H1 (cell line): ENCODE measurements around the gene SLC18A3. TPM values are rescaled to one million over a fixed set of nuclear protein-coding genes. Genes with fewer than 3 reads are reported as not detected.

Experiments
- CTCF ChIA-PET: fragments of 300-600 bp; sonication (Branson Sonifier 250); formaldehyde crosslinking; loops from one replicate; lab custom pipeline; 2021; ENCODE audit not compliant: partially characterized antibody; lab: Charles Lee
- POLR2A ChIA-PET: fragments of 300-600 bp; sonication (Branson Sonifier 250); formaldehyde crosslinking; loops from one replicate; lab custom pipeline; 2021; ENCODE audit warnings: inconsistent platforms; ENCODE audit not compliant: partially characterized antibody; lab: Charles Lee
- DNase-seq, 2 experiments: peaks; one replicate each; pipeline versions ENCODE4 v3.0.0 to v3.0.0-alpha.2; 2010 to 2022; ENCODE audit warnings: low spot score in 2 of 2, low read depth in 1 of 2, mixed read lengths in 1 of 2
- FAIRE-seq: peaks from 2 replicates; lab custom pipeline; 2011; peaks lifted over from hg19 to GRCh38; lab: Jason Lieb, UNC
- H2AFZ ChIP-seq: 2 replicates; pipeline ENCODE4 v1.8.1; 2012; ENCODE audit warnings: low read length, inconsistent platforms
- H2AK5ac ChIP-seq: 2 replicates; pipeline ENCODE4 v1.6.1; 2013; ENCODE audit warnings: low read depth, low read length
- H2BK120ac ChIP-seq: replicated peaks from 2 replicates; pipeline ENCODE3; 2013; ENCODE audit warnings: low read depth, low read length, inconsistent platforms
- H2BK12ac ChIP-seq: 2 replicates; pipeline ENCODE4 v1.6.1; 2013; ENCODE audit warnings: low read depth, low read length
- H2BK15ac ChIP-seq: 2 replicates; pipeline ENCODE4 v1.6.1; 2013; ENCODE audit warnings: low read length
- H2BK20ac ChIP-seq: 2 replicates; pipeline ENCODE4 v1.6.1; 2013; ENCODE audit warnings: low read length
- H2BK5ac ChIP-seq: 2 replicates; pipeline ENCODE4 v1.6.1; 2013; ENCODE audit warnings: low read depth, low read length
- H3K14ac ChIP-seq: 2 replicates; pipeline ENCODE4 v1.6.1; 2013; ENCODE audit warnings: inconsistent platforms; ENCODE audit not compliant: insufficient read length
- H3K18ac ChIP-seq: 2 replicates; pipeline ENCODE4 v1.6.1; 2013; ENCODE audit warnings: low read length; ENCODE audit errors: extremely low read depth
- H3K23ac ChIP-seq: 2 replicates; pipeline ENCODE4 v1.6.1; 2013; ENCODE audit warnings: inconsistent platforms; ENCODE audit not compliant: insufficient read length
- H3K23me2 ChIP-seq: 2 replicates; pipeline ENCODE4 v1.6.1; 2013; ENCODE audit warnings: low read depth, low read length
- H3K27ac ChIP-seq: 2 replicates; pipeline ENCODE4 v1.6.1; 2011; ENCODE audit warnings: low read depth, low read length, inconsistent platforms
- H3K27me3 ChIP-seq, 4 experiments: replicated peaks in 1 of 4; 1 replicate in 1 of 4; 2 replicates in 3 of 4; pipeline versions ENCODE4 v1.6.1 to v1.8.1; 2011 to 2013; ENCODE audit warnings: low read length in 3 of 4, mild to moderate bottlenecking in 3 of 4, inconsistent platforms in 2 of 4, mixed read lengths in 2 of 4, moderate library complexity in 1 of 4; ENCODE audit not compliant: control insufficient read depth in 3 of 4, insufficient read depth in 3 of 4; ENCODE audit errors: extremely low read depth in 1 of 4
- H3K36me3 ChIP-seq, 4 experiments: 2 replicates each; pipeline versions ENCODE4 v1.6.1 to v1.8.1; 2011 to 2013; ENCODE audit warnings: mild to moderate bottlenecking in 4 of 4, low read length in 3 of 4, moderate library complexity in 2 of 4, control low read depth in 1 of 4, inconsistent platforms in 1 of 4; ENCODE audit not compliant: insufficient read depth in 4 of 4, control insufficient read depth in 2 of 4
- H3K4ac ChIP-seq: replicated peaks from 2 replicates; pipeline ENCODE3; 2013; ENCODE audit warnings: low read length, low read depth, mixed read lengths, inconsistent platforms; ENCODE audit not compliant: insufficient read length
- H3K4me1 ChIP-seq, 4 experiments: replicated peaks in 1 of 4; 1 replicate in 1 of 4; 2 replicates in 3 of 4; pipeline versions ENCODE4 v1.6.1 to v1.8.1; 2011 to 2013; ENCODE audit warnings: low read length in 3 of 4, inconsistent platforms in 2 of 4, mixed read lengths in 1 of 4; ENCODE audit not compliant: insufficient read depth in 4 of 4, control insufficient read depth in 3 of 4
- H3K4me2 ChIP-seq, 2 experiments: 2 replicates each; pipeline versions ENCODE4 v1.6.1 to v1.8.1; 2011 to 2013; ENCODE audit warnings: low read depth in 2 of 2, low read length in 2 of 2, control low read depth in 1 of 2, inconsistent platforms in 1 of 2, mild to moderate bottlenecking in 1 of 2; ENCODE audit not compliant: insufficient read depth in 1 of 2
- H3K4me3 ChIP-seq, 4 experiments: fragments of 200-600, 300-600 bp in 1 of 4; sonication (generic), shearing (Covaris generic), sonication (Bioruptor Twin) in 1 of 4; 2 replicates each; pipeline versions ENCODE4 v1.5.1 to v1.8.1; 2011 to 2016; ENCODE audit warnings: low read length in 4 of 4, low read depth in 3 of 4, control low read depth in 2 of 4, inconsistent platforms in 2 of 4, mild to moderate bottlenecking in 2 of 4, mixed read lengths in 1 of 4, moderate library complexity in 1 of 4; ENCODE audit not compliant: insufficient read depth in 2 of 4; ENCODE audit errors: extremely low read depth in 1 of 4
- H3K56ac ChIP-seq: replicated peaks from 2 replicates; pipeline ENCODE3; 2013; ENCODE audit warnings: low read depth, mild to moderate bottlenecking, mixed read lengths, low read length, inconsistent platforms; ENCODE audit not compliant: insufficient read length
- H3K79me1 ChIP-seq: 2 replicates; pipeline ENCODE4 v1.6.1; 2013; ENCODE audit warnings: low read depth, low read length, control low read depth
- H3K79me2 ChIP-seq, 2 experiments: 2 replicates each; pipeline versions ENCODE4 v1.6.1 to v1.8.1; 2012 to 2013; ENCODE audit warnings: low read length in 2 of 2, mild to moderate bottlenecking in 2 of 2, inconsistent platforms in 1 of 2; ENCODE audit not compliant: insufficient read depth in 2 of 2, control insufficient read depth in 1 of 2
- H3K9ac ChIP-seq, 4 experiments: replicated peaks in 1 of 4; 1 replicate in 1 of 4; 2 replicates in 3 of 4; pipeline versions ENCODE4 v1.6.1 to v1.8.1; 2011 to 2013; ENCODE audit warnings: low read depth in 3 of 4, low read length in 3 of 4, control low read depth in 2 of 4, mild to moderate bottlenecking in 2 of 4, moderate library complexity in 2 of 4, inconsistent platforms in 1 of 4; ENCODE audit errors: extremely low read depth in 1 of 4
- H3K9me3 ChIP-seq, 2 experiments: 2 replicates each; pipeline versions ENCODE4 v1.6.1 to v1.8.1; 2012 to 2013; ENCODE audit warnings: mild to moderate bottlenecking in 2 of 2, moderate library complexity in 2 of 2, control low read depth in 1 of 2, inconsistent platforms in 1 of 2, low read depth in 1 of 2, low read length in 1 of 2, mixed read lengths in 1 of 2; ENCODE audit not compliant: insufficient read depth in 2 of 2
- H4K20me1 ChIP-seq, 2 experiments: replicated peaks in 1 of 2; 2 replicates each; pipeline versions ENCODE3 to v1.8.1; 2011 to 2013; ENCODE audit warnings: inconsistent platforms in 2 of 2, low read length in 2 of 2, mild to moderate bottlenecking in 1 of 2; ENCODE audit not compliant: insufficient read depth in 2 of 2, control insufficient read depth in 1 of 2
- H4K5ac ChIP-seq: 2 replicates; pipeline ENCODE4 v1.6.1; 2013; ENCODE audit warnings: low read length, low read depth, mixed read lengths, inconsistent platforms; ENCODE audit not compliant: insufficient read length
- H4K8ac ChIP-seq: 2 replicates; pipeline ENCODE4 v1.8.0; 2013; ENCODE audit warnings: mild to moderate bottlenecking, moderate library complexity, low read length, inconsistent platforms; ENCODE audit not compliant: insufficient read depth; ENCODE audit errors: extremely low read depth
- H4K91ac ChIP-seq: replicated peaks from 2 replicates; pipeline ENCODE3; 2013; ENCODE audit warnings: low read length, mixed read lengths, inconsistent platforms; ENCODE audit not compliant: insufficient read length
- ASH2L ChIP-seq: fragments of 200-600, 300-600 bp; sonication (generic); IDR thresholded peaks from one replicate; pipeline ENCODE4 v1.7.1; 2017; ENCODE audit warnings: low read length
- CBX5 ChIP-seq: fragments of 300-800, 300-1000 bp; sonication (generic); IDR thresholded peaks from 2 replicates; pipeline ENCODE4 v1.7.1; 2016; ENCODE audit warnings: antibody characterized with exemption, low read length, low read depth
- CBX8 ChIP-seq: fragments of 300-800, 300-1000 bp; sonication (generic); IDR thresholded peaks from 2 replicates; pipeline ENCODE4 v1.7.1; 2016; ENCODE audit warnings: low read depth, low read length, borderline replicate concordance
- CHD2 ChIP-seq: IDR thresholded peaks from 2 replicates; pipeline ENCODE4 v1.6.1; 2012; ENCODE audit warnings: low read length, improper control_type of control experiment
- CREB1 ChIP-seq: IDR thresholded peaks from 2 replicates; pipeline ENCODE4 v1.6.1; 2012; ENCODE audit warnings: inconsistent platforms
- EGR1 ChIP-seq: IDR thresholded peaks from 2 replicates; pipeline ENCODE4 v1.6.1; 2011; ENCODE audit warnings: low read depth, low read length, borderline replicate concordance
- GTF2F1 ChIP-seq: IDR thresholded peaks from 2 replicates; pipeline ENCODE4 v1.6.1; 2012; ENCODE audit warnings: low read depth, low read length, improper control_type of control experiment, borderline replicate concordance
- JUN ChIP-seq: IDR thresholded peaks from 2 replicates; pipeline ENCODE4 v1.6.1; 2011; ENCODE audit warnings: low read depth, mild to moderate bottlenecking, improper control_type of control experiment, low read length
- KDM4A ChIP-seq: IDR thresholded peaks from one replicate; pipeline ENCODE4 v1.7.1; 2012; ENCODE audit warnings: low read depth, mild to moderate bottlenecking, moderate library complexity, low read length, inconsistent platforms; ENCODE audit not compliant: severe bottlenecking
- NRF1 ChIP-seq: IDR thresholded peaks from 2 replicates; pipeline ENCODE4 v1.6.1; 2011; ENCODE audit warnings: mild to moderate bottlenecking, low read depth, low read length, improper control_type of control experiment
- POU5F1 ChIP-seq: IDR thresholded peaks from 2 replicates; pipeline ENCODE4 v1.6.1; 2011; ENCODE audit warnings: low read depth, mild to moderate bottlenecking, low read length, moderate library complexity
- SUZ12 ChIP-seq: fragments of 200-600 bp; sonication (generic); IDR thresholded peaks from 2 replicates; pipeline ENCODE4 v1.6.1; 2012; ENCODE audit warnings: mild to moderate bottlenecking, inconsistent platforms, low read length, moderate library complexity, mixed read lengths
- WGBS, 2 experiments: shearing (Covaris generic) in 1 of 2; methylation state at CpG; one replicate each; pipeline versions ENCODE4 v1.1.6 to v1.1.7; 2013 to 2015; ENCODE audit warnings: low lambda C conversion rate in 2 of 2, mixed read lengths in 2 of 2, inconsistent platforms in 1 of 2, low coverage in 1 of 2, missing lambda C conversion rate in 1 of 2; ENCODE audit not compliant: insufficient replicate concordance in 2 of 2, insufficient coverage in 1 of 2, insufficient read length in 1 of 2; ENCODE audit errors: extremely low coverage in 1 of 2, missing lambda C conversion rate in 1 of 2; 5-methylcytosine and 5-hydroxymethylcytosine counted together
- polyA plus RNA-seq, 7 experiments: library from polyadenylated mRNA; depleted of rRNA in 3 of 7; stranded (reverse) in 5 of 7; unstranded in 2 of 7; fragments of >200 nt in 5 of 7; fragments of 200-250 nt in 2 of 7; gene quantifications; 1 replicate in 5 of 7; 2 replicates in 1 of 7; 4 replicates in 1 of 7; pipeline versions ENCODE4 v1.2.1 to v1.2.3, GENCODE V29; 2011 to 2013; ENCODE audit warnings: missing spikeins in 2 of 7, mixed read lengths in 2 of 7
- total RNA-seq: library from RNA; stranded (reverse); fragmentation: NEBNext Ultra II Directional; extraction: Animal tissue kit (Norgen Biotek cat#: 25700); gene quantifications from 2 replicates; pipeline ENCODE4 v1.2.1, GENCODE V29; 2021

SLC18A3 gene
- total and polyA plus RNA-seq, 2 of the 8 experiments (the other 6 are each of a cell fraction or from before 2014, with no cell fraction given) = 0.17 TPM; not detected in 1

DNA sequence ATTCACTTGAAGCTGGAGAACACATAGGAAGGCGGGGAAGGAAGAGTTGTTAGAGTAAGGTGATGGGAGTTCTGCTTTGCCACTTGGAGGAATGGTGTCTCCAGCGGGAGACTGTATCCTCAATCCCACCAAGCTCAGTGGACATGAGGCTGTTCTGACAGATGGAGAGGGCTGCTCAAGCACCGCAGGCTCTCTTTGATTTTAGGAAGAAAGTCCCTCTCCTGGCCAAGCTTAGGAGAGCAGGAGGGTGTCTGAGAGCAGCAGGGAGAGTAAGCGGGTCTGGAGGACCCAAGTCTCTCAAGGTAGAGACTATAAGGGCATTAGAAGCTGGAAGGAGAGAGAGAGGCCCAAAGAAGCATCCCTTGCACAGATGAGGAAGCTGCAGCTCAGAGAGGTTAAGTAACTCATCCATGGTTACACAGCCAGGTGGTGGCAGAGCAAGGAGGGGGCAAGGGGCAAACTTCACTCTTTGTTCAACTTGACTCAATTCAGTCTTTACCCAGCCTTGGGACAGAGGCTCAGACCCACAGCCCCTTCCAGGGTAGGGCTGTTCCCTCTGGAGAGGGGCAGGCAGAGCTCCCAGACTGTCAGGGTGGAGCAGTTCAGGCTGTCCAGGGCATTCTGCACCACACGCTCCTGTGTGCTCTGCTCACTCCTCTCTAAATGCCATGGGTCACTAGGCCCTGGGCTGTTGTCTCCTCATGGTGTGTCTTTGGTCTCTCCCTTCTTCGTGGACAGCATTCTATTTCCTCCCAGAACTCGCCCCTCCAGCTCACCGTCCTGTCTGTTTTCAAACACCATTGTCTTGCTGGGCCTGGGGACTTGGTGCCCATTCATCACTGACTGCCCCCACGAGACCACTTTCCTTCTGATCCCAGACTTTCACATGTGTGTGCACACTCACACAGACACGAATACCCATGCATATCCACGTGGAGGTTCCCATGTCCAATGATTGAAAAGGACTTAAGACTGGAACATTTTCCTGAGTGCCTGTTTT, 12.6 kb downstream of the SLC18A3 start:
- no peak overlapping the region for H3K27ac ChIP-seq
- H3K79me2 ChIP-seq = no peaks in the 10 kb centered on the region
- no peak for DNase-seq
- H2BK12ac ChIP-seq = no peak overlapping the region
- no peak overlapping the region for H2BK15ac ChIP-seq
- H3K9me3 ChIP-seq = no peaks in the 10 kb centered on the region
- H4K5ac ChIP-seq = no peak overlapping the region
- H3K23me2 ChIP-seq = peaks cover 4% of the 10 kb centered on the region; the same call in 1 of the 2 replicates
- ChIA-PET CTCF (interaction anchor here (1.0 to 4.4 kb wide), 8 partner anchors 11 to 125 kb away, joined by 3 to 13 read pairs (median 5); no protein-coding TSS in a partner anchor), POLR2A (interaction anchor here (0.9 to 1.0 kb wide), 2 partner anchors 11 to 68 kb away, joined by 3 to 4 read pairs; no protein-coding TSS in a partner anchor)
- no peak overlapping the region for H3K56ac ChIP-seq
- no peak overlapping the region for H3K4me3 ChIP-seq
- 84% methylated on average over 11 of the region's 11 CpGs; no CpG with 5 or more reads in 1 of the 2 experiments for WGBS, 2 experiments
- no peak overlapping the region for H4K91ac ChIP-seq
- no peaks in the 10 kb centered on the region for H3K4me1 ChIP-seq
- H2AK5ac ChIP-seq = no peak overlapping the region
- H3K79me1 ChIP-seq = no peaks in the 10 kb centered on the region
- no peak overlapping the region for H4K8ac ChIP-seq
- H3K9ac ChIP-seq = no peak overlapping the region
- H2BK20ac ChIP-seq = no peak overlapping the region
- H3K4me2 ChIP-seq = no peak overlapping the region
- H3K36me3 ChIP-seq = no peaks in the 10 kb centered on the region
- peaks cover 0 to 2% of the 10 kb centered on the region in 2 experiments for H4K20me1 ChIP-seq
- no peak for FAIRE-seq
- no peak overlapping the region for H2BK5ac ChIP-seq
- no peak overlapping the region for H2AFZ ChIP-seq
- peaks cover 0 to 15% (median 7%) of the 10 kb centered on the region in 4 experiments; a peak in 5 of 7 replicates for H3K27me3 ChIP-seq
- no peak overlapping the region for H2BK120ac ChIP-seq
- no peak overlapping the region for H3K4ac ChIP-seq
- no peak overlapping the region for H3K18ac ChIP-seq
- H3K14ac ChIP-seq = no peak overlapping the region
- H3K23ac ChIP-seq = no peak overlapping the region
- TF ChIP-seq SUZ12 (no peak), CHD2 (no peak), KDM4A (no peak), POU5F1 (no peak), CREB1 (no peak), NRF1 (no peak), GTF2F1 (no peak), CBX5 (no peak), ASH2L (no peak), EGR1 (no peak), JUN (no peak), CBX8 (no peak)
